ENCODE measurements around the gene KHNYN.
A peak's percentile ranks its signal among the peaks of the same experiment; 100 is the strongest.
"Not testable (repeated sequence)": the region's sequence is repeated elsewhere in the genome, so short reads cannot be mapped to it uniquely, and the experiment has no call there.

KHNYN gene

GRCh38 chr14:24439257-24439656 is 9.5 kb downstream of the KHNYN start:
- DNase-seq = no peak

GRCh38 chr14:24439830-24440605 is 10.3 kb downstream of the KHNYN start:
- DNase-seq = no peak

- DNase-seq = no peak
These were observed 11.0 kb downstream of the KHNYN start for GRCh38 chr14:24440606-24441399.

GRCh38 chr14:24441485-24441884 is 11.7 kb downstream of the KHNYN start:
- DNase-seq = no peak

- no peak for DNase-seq
These were observed 12.1 kb downstream of the KHNYN start for GRCh38 chr14:24441904-24442239.

- peak; percentile 95 for DNase-seq
These were observed 12.7 kb downstream of the KHNYN start, which contains the start of gene SDR39U1 for GRCh38 chr14:24442240-24443052. Gene SDR39U1, minus strand, starts transcription at chr14:24442776. Its CDS starts 7 bp downstream, at chr14:24442769.

GRCh38 chr14:24443053-24443665 is 13.4 kb downstream of the KHNYN start:
- DNase-seq = no peak

GRCh38 chr14:24450828-24451227 is 21.1 kb downstream of the KHNYN start:
- DNase-seq = not testable (repeated sequence)

GRCh38 chr14:24456980-24457379 is 27.2 kb downstream of the KHNYN start:
- no peak for DNase-seq

- DNase-seq = no peak
These were observed 29.0 kb downstream of the KHNYN start for GRCh38 chr14:24458736-24459135.

- DNase-seq = no peak
These were observed 29.6 kb downstream of the KHNYN start for GRCh38 chr14:24459331-24459730.

- no peak for DNase-seq
These were observed 31.6 kb downstream of the KHNYN start for GRCh38 chr14:24461336-24461735.

GRCh38 chr14:24463017-24463883 is 33.5 kb downstream of the KHNYN start:
- DNase-seq = no peak

- no peak for DNase-seq
These were observed 34.4 kb downstream of the KHNYN start for GRCh38 chr14:24463884-24464785.

GRCh38 chr14:24465368-24465767 is 35.6 kb downstream of the KHNYN start:
- DNase-seq = no peak

- no peak for DNase-seq
These were observed 36.1 kb downstream of the KHNYN start for GRCh38 chr14:24465805-24466204.

GRCh38 chr14:24470450-24470849 is 40.7 kb downstream of the KHNYN start:
- DNase-seq = not testable (repeated sequence)

- no peak for DNase-seq
These were observed 43.5 kb downstream of the KHNYN start for GRCh38 chr14:24473211-24473610.

GRCh38 chr14:24475261-24475660 is 45.5 kb downstream of the KHNYN start:
- DNase-seq = no peak

GRCh38 chr14:24479999-24480398 is 50.2 kb downstream of the KHNYN start:
- not testable (repeated sequence) for DNase-seq
